ENCODE data around the gene CERS6. TPM values are rescaled to one million over a fixed set of nuclear protein-coding genes. Genes with fewer than 3 reads are reported as not detected.

CERS6 gene
- total and polyA plus RNA-seq, 2 of the 8 experiments (the other 6 are each of a cell fraction or from before 2014, with no cell fraction given), result 6.8 to 28.2 TPM

- TF ChIP-seq CHD7 (IDR thresholded peaks at IDR 0.05; ENCODE audit: insufficient replicate concordance, low read length) (no peak), ASH2L (IDR thresholded peaks at IDR 0.05; ENCODE audit: low read length) (no peak), RFX5 (IDR thresholded peaks at IDR 0.05; ENCODE audit: borderline replicate concordance, low read depth, low read length) (no peak), NANOG (IDR thresholded peaks at IDR 0.05; ENCODE audit: insufficient read depth, low read depth, low read length, poor library complexity, severe bottlenecking) (no peak), HDAC6 (IDR thresholded peaks at IDR 0.05; ENCODE audit: low read depth, low read length) (no peak), POU5F1 (IDR thresholded peaks at IDR 0.05; ENCODE audit: low read depth, low read length) (no peak), GTF2F1 (IDR thresholded peaks at IDR 0.05; ENCODE audit: borderline replicate concordance, low read depth, low read length) (no peak), GABPA (IDR thresholded peaks at IDR 0.05; ENCODE audit: borderline replicate concordance, insufficient read depth, low read length) (no peak), KDM1A (IDR thresholded peaks at IDR 0.05; ENCODE audit: borderline replicate concordance, low read length) (no peak), SRF (IDR thresholded peaks at IDR 0.05; ENCODE audit: low read depth, low read length) (no peak)
These were observed 229.8 kb downstream of the CERS6 start (continued) for GRCh38 chr2:168685600-168686451.
